GM12878 (cell line): ENCODE data around the gene PKP3. TPM values are rescaled to one million over a fixed set of nuclear protein-coding genes. Genes with fewer than 3 reads are reported as not detected.

ENCODE experiments used
- BRCA1 ChIP-seq: IDR thresholded peaks from 2 replicates; pipeline ENCODE4 v1.6.1; 2011; ENCODE audit warnings: low read depth, low read length, improper control_type of control experiment
- JUNB ChIP-seq: IDR thresholded peaks from 2 replicates; pipeline ENCODE4 v1.6.1; 2016; ENCODE audit warnings: antibody characterized with exemption, mild to moderate bottlenecking
- SMARCA5 ChIP-seq: fragments of 450-650 bp; IDR thresholded peaks from 2 replicates; pipeline ENCODE4 v1.6.1; 2017; ENCODE audit warnings: mild to moderate bottlenecking
- SUZ12 ChIP-seq: fragments of 200-600 bp; sonication (generic); IDR thresholded peaks from one replicate; pipeline ENCODE4 v1.6.1; 2018; ENCODE audit warnings: antibody characterized with exemption, mild to moderate bottlenecking; ENCODE audit not compliant: unreplicated experiment
- ZBED1 ChIP-seq: IDR thresholded peaks from 2 replicates; pipeline ENCODE4 v1.6.1; 2016; ENCODE audit warnings: borderline replicate concordance
- polyA plus RNA-seq, 11 experiments: library from polyadenylated mRNA; depleted of rRNA in 4 of 11; unstranded in 6 of 11; stranded (reverse) in 5 of 11; fragments of >200 nt; fragmentation: Nextera tagmentation in 4 of 11; fragmentation: Illumina TruSeq in 1 of 11; extraction: Ambion mirVana in 4 of 11; extraction: Trizol in 1 of 11; gene quantifications; 1 replicate in 1 of 11; 2 replicates in 10 of 11; pipeline versions ENCODE4 v1.2.1 to v1.2.3, GENCODE V29; 2011 to 2016; ENCODE audit warnings: inconsistent platforms in 2 of 11, missing spikeins in 2 of 11, low read depth in 1 of 11
- total RNA-seq, 4 experiments: library from RNA; depleted of rRNA in 3 of 4; stranded (reverse); fragments of >200 nt in 3 of 4; fragmentation: Illumina TruSeq in 1 of 4; extraction: Trizol in 1 of 4; gene quantifications; 2 replicates each; pipeline versions ENCODE4 v1.2.1 to v1.2.3, GENCODE V29; 2013 to 2021
- TF ChIP-seq, protein P1 (sequence below): fragments of 450-650 bp; IDR thresholded peaks from 2 replicates; pipeline ENCODE4 v1.6.1; 2016; ENCODE audit warnings: mild to moderate bottlenecking
- TF ChIP-seq, protein P2 (sequence below): fragments of 450-650 bp; IDR thresholded peaks from 2 replicates; pipeline ENCODE4 v1.6.1; 2017; ENCODE audit warnings: borderline replicate concordance
- TF ChIP-seq, protein P3 (sequence below): fragments of 450-650 bp; IDR thresholded peaks from 2 replicates; pipeline ENCODE4 v1.6.1; 2017; ENCODE audit warnings: mild to moderate bottlenecking, moderate library complexity

PKP3 gene
- total and polyA plus RNA-seq, 10 of the 15 experiments (the other 5 are each of a cell fraction or from before 2014, with no cell fraction given): 0.45 to 0.90 TPM; not detected in 8

DNA sequence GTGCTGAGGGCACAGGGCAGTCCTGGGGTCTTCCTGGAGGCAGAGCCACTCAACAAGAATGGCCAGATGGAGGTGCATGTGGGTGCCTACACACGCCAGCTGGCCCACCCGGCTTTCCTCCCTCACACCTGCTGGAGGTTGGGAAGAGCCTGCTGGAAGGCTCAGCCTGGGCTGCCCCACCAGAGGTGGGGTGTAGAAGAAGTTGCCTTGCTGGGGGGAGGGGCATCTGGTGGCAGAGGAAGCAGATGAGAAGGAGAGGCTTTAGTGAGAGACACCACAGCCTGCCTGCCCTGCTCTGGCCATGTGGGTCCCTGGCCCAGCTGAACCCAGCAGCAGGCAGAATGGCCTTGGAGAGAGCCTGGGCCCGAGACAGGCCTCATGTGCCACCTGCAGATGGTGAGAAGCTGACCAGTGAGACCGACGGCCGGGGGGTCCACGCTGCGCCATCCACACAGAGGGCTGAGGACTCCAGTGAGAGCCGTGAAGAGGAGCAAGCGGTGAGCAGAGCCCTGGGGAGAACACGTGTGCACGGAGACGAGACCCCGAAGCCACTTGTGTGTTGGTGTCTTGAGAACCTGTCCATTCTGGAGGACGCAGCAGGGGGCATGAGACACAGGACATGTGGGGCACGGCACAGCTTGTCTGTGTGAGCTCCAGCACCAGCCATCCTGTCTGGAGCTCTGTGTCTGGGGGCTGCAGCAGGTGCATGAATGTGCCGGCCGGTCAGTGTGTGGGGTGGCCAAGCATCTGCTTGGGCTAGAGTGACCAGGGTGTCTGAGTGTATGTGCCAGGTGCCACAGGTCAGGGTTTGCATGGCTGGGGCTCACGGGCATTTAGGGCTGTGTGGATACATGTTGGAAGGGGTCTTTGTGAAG, 22.1 kb upstream of the PKP3 start (continued):
- TF ChIP-seq JUNB (no peak), SMARCA5 (no peak), ZBED1 (no peak), BRCA1 (no peak), SUZ12 (no peak)
- TF ChIP-seq, protein P1, sequence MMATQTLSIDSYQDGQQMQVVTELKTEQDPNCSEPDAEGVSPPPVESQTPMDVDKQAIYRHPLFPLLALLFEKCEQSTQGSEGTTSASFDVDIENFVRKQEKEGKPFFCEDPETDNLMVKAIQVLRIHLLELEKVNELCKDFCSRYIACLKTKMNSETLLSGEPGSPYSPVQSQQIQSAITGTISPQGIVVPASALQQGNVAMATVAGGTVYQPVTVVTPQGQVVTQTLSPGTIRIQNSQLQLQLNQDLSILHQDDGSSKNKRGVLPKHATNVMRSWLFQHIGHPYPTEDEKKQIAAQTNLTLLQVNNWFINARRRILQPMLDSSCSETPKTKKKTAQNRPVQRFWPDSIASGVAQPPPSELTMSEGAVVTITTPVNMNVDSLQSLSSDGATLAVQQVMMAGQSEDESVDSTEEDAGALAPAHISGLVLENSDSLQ: no peak
- TF ChIP-seq, protein P2, sequence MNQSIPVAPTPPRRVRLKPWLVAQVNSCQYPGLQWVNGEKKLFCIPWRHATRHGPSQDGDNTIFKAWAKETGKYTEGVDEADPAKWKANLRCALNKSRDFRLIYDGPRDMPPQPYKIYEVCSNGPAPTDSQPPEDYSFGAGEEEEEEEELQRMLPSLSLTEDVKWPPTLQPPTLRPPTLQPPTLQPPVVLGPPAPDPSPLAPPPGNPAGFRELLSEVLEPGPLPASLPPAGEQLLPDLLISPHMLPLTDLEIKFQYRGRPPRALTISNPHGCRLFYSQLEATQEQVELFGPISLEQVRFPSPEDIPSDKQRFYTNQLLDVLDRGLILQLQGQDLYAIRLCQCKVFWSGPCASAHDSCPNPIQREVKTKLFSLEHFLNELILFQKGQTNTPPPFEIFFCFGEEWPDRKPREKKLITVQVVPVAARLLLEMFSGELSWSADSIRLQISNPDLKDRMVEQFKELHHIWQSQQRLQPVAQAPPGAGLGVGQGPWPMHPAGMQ: no peak
- TF ChIP-seq, protein P3, sequence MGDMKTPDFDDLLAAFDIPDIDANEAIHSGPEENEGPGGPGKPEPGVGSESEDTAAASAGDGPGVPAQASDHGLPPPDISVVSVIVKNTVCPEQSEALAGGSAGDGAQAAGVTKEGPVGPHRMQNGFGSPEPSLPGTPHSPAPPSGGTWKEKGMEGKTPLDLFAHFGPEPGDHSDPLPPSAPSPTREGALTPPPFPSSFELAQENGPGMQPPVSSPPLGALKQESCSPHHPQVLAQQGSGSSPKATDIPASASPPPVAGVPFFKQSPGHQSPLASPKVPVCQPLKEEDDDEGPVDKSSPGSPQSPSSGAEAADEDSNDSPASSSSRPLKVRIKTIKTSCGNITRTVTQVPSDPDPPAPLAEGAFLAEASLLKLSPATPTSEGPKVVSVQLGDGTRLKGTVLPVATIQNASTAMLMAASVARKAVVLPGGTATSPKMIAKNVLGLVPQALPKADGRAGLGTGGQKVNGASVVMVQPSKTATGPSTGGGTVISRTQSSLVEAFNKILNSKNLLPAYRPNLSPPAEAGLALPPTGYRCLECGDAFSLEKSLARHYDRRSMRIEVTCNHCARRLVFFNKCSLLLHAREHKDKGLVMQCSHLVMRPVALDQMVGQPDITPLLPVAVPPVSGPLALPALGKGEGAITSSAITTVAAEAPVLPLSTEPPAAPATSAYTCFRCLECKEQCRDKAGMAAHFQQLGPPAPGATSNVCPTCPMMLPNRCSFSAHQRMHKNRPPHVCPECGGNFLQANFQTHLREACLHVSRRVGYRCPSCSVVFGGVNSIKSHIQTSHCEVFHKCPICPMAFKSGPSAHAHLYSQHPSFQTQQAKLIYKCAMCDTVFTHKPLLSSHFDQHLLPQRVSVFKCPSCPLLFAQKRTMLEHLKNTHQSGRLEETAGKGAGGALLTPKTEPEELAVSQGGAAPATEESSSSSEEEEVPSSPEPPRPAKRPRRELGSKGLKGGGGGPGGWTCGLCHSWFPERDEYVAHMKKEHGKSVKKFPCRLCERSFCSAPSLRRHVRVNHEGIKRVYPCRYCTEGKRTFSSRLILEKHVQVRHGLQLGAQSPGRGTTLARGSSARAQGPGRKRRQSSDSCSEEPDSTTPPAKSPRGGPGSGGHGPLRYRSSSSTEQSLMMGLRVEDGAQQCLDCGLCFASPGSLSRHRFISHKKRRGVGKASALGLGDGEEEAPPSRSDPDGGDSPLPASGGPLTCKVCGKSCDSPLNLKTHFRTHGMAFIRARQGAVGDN: no peak
